MM.1S (cell line): Measurements from ENCODE around the gene SSR2.

Source experiments
- CTCF ChIP-seq: fragments of 300-600 bp; sonication (generic); IDR thresholded peaks from 2 replicates; pipeline ENCODE4 v1.5.1; 2016; ENCODE audit warnings: antibody characterized with exemption, low read length, mixed read lengths
- EZH2 ChIP-seq: fragments of 300-600 bp; sonication (generic); optimal IDR thresholded peaks from 2 replicates; pipeline ENCODE3; 2017; ENCODE audit warnings: low read depth, mild to moderate bottlenecking, antibody characterized with exemption, low read length, mixed read lengths

DNA sequence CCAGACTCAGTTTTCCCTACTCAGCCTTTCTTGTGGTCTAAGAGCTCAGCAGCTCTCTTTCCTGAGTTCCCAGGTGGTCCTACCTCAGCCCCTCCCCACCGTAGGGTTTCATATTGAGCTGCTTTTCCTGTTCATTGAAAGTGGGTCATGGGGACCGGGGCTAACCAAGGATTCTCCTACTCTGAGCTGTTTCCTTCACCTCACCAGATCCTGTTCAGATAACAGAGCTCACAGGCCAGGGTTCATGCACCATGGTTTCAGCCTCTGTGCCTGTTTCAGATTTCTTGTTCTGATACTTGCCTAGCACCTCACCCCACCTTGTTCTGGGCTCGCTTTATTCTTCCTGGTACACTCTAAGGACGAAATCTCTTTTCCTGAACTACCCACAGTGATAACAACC, 24.3 kb upstream of the SSR2 start:
- TF ChIP-seq CTCF, result no peak
- TF ChIP-seq EZH2, result no peak
